GM12878 (cell line): ENCODE measurements around the gene IQGAP1. TPM values are rescaled to one million over a fixed set of nuclear protein-coding genes. Genes with fewer than 3 reads are reported as not detected.

Experiments
- ATAC-seq: fragments of 200-7000 bp; cut with Tn5 transposase; 3 replicates; pipeline ENCODE4 v1.9.1; 2020; ENCODE audit warnings: mild to moderate bottlenecking, moderate library complexity
- BruUV-seq: library from RNA; stranded (reverse); fragments of 400-500 nt; replicated peaks from 2 replicates; lab custom pipeline; 2021; lab: Mats Ljungman, UMichigan
- CTCF ChIA-PET: fragments of 300-600 bp; sonication (Branson Sonifier 250); formaldehyde crosslinking; extraction: SDS; loops from one replicate; lab custom pipeline; 2021; ENCODE audit warnings: inconsistent platforms; lab: Yijun Ruan, JAX
- POLR2A ChIA-PET: fragments of 350-600 bp; formaldehyde crosslinking; extraction: SDS; loops from one replicate; lab custom pipeline; 2021; ENCODE audit warnings: inconsistent platforms; lab: Charles Lee
- RAD21 ChIA-PET: fragments of 300-600 bp; sonication (Branson Sonifier 250); formaldehyde crosslinking; loops from one replicate; lab custom pipeline; 2023; ENCODE audit warnings: antibody characterized with exemption; ENCODE audit not compliant: unreplicated experiment; lab: Charles Lee
- SMC1A ChIA-PET: fragments of 300-600 bp; sonication (Branson Sonifier 250); formaldehyde crosslinking; loops from one replicate; lab custom pipeline; 2023; ENCODE audit not compliant: unreplicated experiment, uncharacterized antibody; lab: Charles Lee
- DNase-seq: peaks from one replicate; pipeline ENCODE4 v3.0.0-alpha.2; 2011; ENCODE audit warnings: low read depth, low spot score
- FAIRE-seq: peaks from 3 replicates; lab custom pipeline; 2011; peaks lifted over from hg19 to GRCh38; lab: Jason Lieb, UNC
- H2AFZ ChIP-seq: 2 replicates; pipeline ENCODE4 v1.6.0; 2011; ENCODE audit warnings: low read depth, low read length, control low read depth; ENCODE audit not compliant: control insufficient read depth
- H3K27ac ChIP-seq: 2 replicates; pipeline ENCODE4 v1.5.1; 2011; ENCODE audit warnings: control low read depth; ENCODE audit not compliant: control insufficient read depth, insufficient read depth
- H3K27me3 ChIP-seq, 2 experiments: replicated peaks in 1 of 2; 2 replicates each; pipeline versions ENCODE4 v1.6.0 to v1.6.1; 2011; ENCODE audit warnings: low read length in 1 of 2; ENCODE audit not compliant: control insufficient read depth in 2 of 2, insufficient read depth in 2 of 2
- H3K36me3 ChIP-seq, 2 experiments: 2 replicates each; pipeline ENCODE4 v1.5.1; 2011; ENCODE audit warnings: low read length in 1 of 2; ENCODE audit not compliant: control insufficient read depth in 2 of 2, insufficient read depth in 2 of 2
- H3K4me1 ChIP-seq: 2 replicates; pipeline ENCODE4 v1.6.1; 2011; ENCODE audit warnings: mild to moderate bottlenecking, low read length, moderate library complexity, mixed read lengths; ENCODE audit not compliant: control insufficient read depth, insufficient read depth
- H3K4me2 ChIP-seq: 2 replicates; pipeline ENCODE4 v1.6.0; 2011; ENCODE audit warnings: control low read depth; ENCODE audit not compliant: control insufficient read depth, insufficient read depth
- H3K4me3 ChIP-seq: fragments of 200-600 bp; sonication (generic); 2 replicates; pipeline ENCODE4 v1.5.1; 2016
- H3K79me2 ChIP-seq: 2 replicates; pipeline ENCODE4 v1.6.0; 2011; ENCODE audit warnings: low read length; ENCODE audit not compliant: control insufficient read depth, insufficient read depth
- H3K9ac ChIP-seq: 2 replicates; pipeline ENCODE4 v1.8.0; 2011; ENCODE audit warnings: low read length, control low read depth, mixed read lengths; ENCODE audit not compliant: control insufficient read depth, insufficient read depth
- H3K9me3 ChIP-seq: replicated peaks from 3 replicates; pipeline ENCODE4 v1.5.1; 2011; ENCODE audit warnings: mild to moderate bottlenecking, low read length; ENCODE audit not compliant: control insufficient read depth, insufficient read depth
- H4K20me1 ChIP-seq: 2 replicates; pipeline ENCODE4 v1.6.0; 2011; ENCODE audit not compliant: control insufficient read depth, insufficient read depth
- ASH2L ChIP-seq: fragments of 300-600, 200-600 bp; sonication (generic); IDR thresholded peaks from 2 replicates; pipeline ENCODE4 v1.6.1; 2017; ENCODE audit warnings: low read depth, mild to moderate bottlenecking, borderline replicate concordance
- ESRRA ChIP-seq: IDR thresholded peaks from 2 replicates; pipeline ENCODE4 v1.6.1; 2012; ENCODE audit warnings: mild to moderate bottlenecking, low read length, improper control_type of control experiment
- HDAC2 ChIP-seq: fragments of 200-600 bp; sonication (generic); IDR thresholded peaks from 2 replicates; pipeline ENCODE4 v1.6.1; 2017
- HDAC6 ChIP-seq: fragments of 200-600 bp; sonication (generic); IDR thresholded peaks from one replicate; pipeline ENCODE4 v1.8.0; 2017; ENCODE audit warnings: antibody characterized with exemption; ENCODE audit not compliant: unreplicated experiment
- KAT2A ChIP-seq: conservative IDR thresholded peaks from 2 replicates; pipeline ENCODE4 v1.6.1; 2011; ENCODE audit warnings: low read depth, low read length; ENCODE audit not compliant: control insufficient read depth
- POLR2A ChIP-seq: IDR thresholded peaks from 2 replicates; pipeline ENCODE4 v1.6.1; 2011; ENCODE audit warnings: low read depth, mild to moderate bottlenecking, low read length
- RCOR1 ChIP-seq: conservative IDR thresholded peaks from 2 replicates; pipeline ENCODE4 v1.6.1; 2012; ENCODE audit warnings: low read depth, low read length, improper control_type of control experiment
- SMAD1 ChIP-seq: fragments of 450-650 bp; IDR thresholded peaks from 2 replicates; pipeline ENCODE4 v1.6.1; 2018; ENCODE audit warnings: mild to moderate bottlenecking, low read depth; ENCODE audit not compliant: partially characterized antibody
- SPI1 ChIP-seq: IDR thresholded peaks from 2 replicates; pipeline ENCODE4 v1.6.1; 2011; ENCODE audit warnings: low read depth, mild to moderate bottlenecking, low read length, moderate library complexity, borderline replicate concordance; ENCODE audit not compliant: insufficient read depth
- STAT1 ChIP-seq: fragments of 450-650 bp; conservative IDR thresholded peaks from 2 replicates; pipeline ENCODE4 v1.6.1; 2014; ENCODE audit warnings: antibody characterized with exemption, mild to moderate bottlenecking
- ZNF207 ChIP-seq: fragments of 450-650 bp; IDR thresholded peaks from 2 replicates; pipeline ENCODE4 v1.6.1; 2014; ENCODE audit warnings: antibody characterized with exemption, mild to moderate bottlenecking, borderline replicate concordance
- ZSCAN29 ChIP-seq: fragments of 450-650 bp; IDR thresholded peaks from 2 replicates; pipeline ENCODE4 v1.6.1; 2017; ENCODE audit warnings: mild to moderate bottlenecking, moderate library complexity
- ZZZ3 ChIP-seq: IDR thresholded peaks from 2 replicates; pipeline ENCODE4 v1.6.1; 2011; ENCODE audit warnings: low read depth; ENCODE audit not compliant: control insufficient read depth, insufficient read length
- WGBS: methylation state at CpG from one replicate; pipeline ENCODE4 v1.1.6; 2016; ENCODE audit warnings: low lambda C conversion rate; ENCODE audit not compliant: insufficient replicate concordance, insufficient coverage; ENCODE audit errors: missing lambda C conversion rate; 5-methylcytosine and 5-hydroxymethylcytosine counted together
- in situ Hi-C: fragments of 300-500 bp; cut with MboI; formaldehyde crosslinking; loops from 9 replicates; pipeline ENCODE4 v1.14.3; 2018; ENCODE audit warnings: mixed read lengths
- intact Hi-C: fragments of 100-400 bp; cut with micrococcal nuclease; formaldehyde crosslinking; loops from one replicate; pipeline ENCODE4 v1.14.2; 2022; ENCODE audit not compliant: unreplicated experiment
- polyA plus RNA-seq, 11 experiments: library from polyadenylated mRNA; depleted of rRNA in 4 of 11; unstranded in 6 of 11; stranded (reverse) in 5 of 11; fragments of >200 nt; fragmentation: Nextera tagmentation in 4 of 11; fragmentation: Illumina TruSeq in 1 of 11; extraction: Ambion mirVana in 4 of 11; extraction: Trizol in 1 of 11; gene quantifications; 1 replicate in 1 of 11; 2 replicates in 10 of 11; pipeline versions ENCODE4 v1.2.1 to v1.2.3, GENCODE V29; 2011 to 2016; ENCODE audit warnings: inconsistent platforms in 2 of 11, missing spikeins in 2 of 11, low read depth in 1 of 11
- total RNA-seq, 4 experiments: library from RNA; depleted of rRNA in 3 of 4; stranded (reverse); fragments of >200 nt in 3 of 4; fragmentation: Illumina TruSeq in 1 of 4; extraction: Trizol in 1 of 4; gene quantifications; 2 replicates each; pipeline versions ENCODE4 v1.2.1 to v1.2.3, GENCODE V29; 2013 to 2021
- TF ChIP-seq, protein P1 (sequence below): fragments of 450-650 bp; IDR thresholded peaks from 2 replicates; pipeline ENCODE4 v1.6.1; 2018; ENCODE audit warnings: mild to moderate bottlenecking, low read depth, moderate library complexity; ENCODE audit not compliant: partially characterized antibody
- TF ChIP-seq, protein P2 (sequence below): IDR thresholded peaks from 2 replicates; pipeline ENCODE4 v1.6.1; 2011; ENCODE audit warnings: borderline replicate concordance, low read depth, mild to moderate bottlenecking, moderate library complexity, low read length; ENCODE audit not compliant: insufficient read depth, poor library complexity, severe bottlenecking

The IQGAP1 gene
- total and polyA plus RNA-seq, 10 of the 15 experiments (the other 5 are each of a cell fraction or from before 2014, with no cell fraction given), result 65.2 to 250 (median 112) TPM

DNA sequence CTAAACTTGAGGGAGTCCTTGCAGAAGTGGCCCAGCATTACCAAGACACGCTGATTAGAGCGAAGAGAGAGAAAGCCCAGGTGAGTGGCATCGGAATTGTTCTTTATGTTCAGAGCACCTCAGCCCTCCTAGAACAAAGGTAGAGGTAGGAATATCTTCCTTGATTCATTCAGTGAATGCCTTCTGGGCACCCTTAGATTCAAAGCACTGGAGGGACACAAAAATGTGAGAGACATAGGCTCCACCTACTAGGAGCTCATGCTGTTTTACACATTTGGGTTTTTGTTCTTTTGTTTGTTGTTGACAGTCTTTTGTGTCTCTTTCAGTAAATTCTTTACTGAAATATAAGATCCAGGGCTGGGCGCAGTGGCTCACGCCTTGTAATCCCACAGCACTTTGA, 68.2 kb downstream of the IQGAP1 start:
- CTCF ChIA-PET, result interaction anchor here (0.6 to 0.7 kb wide), 3 partner anchors 45 to 148 kb away, joined by 3 read pairs; no protein-coding TSS in a partner anchor

More for the DNA sequence above, 68.2 kb downstream of the IQGAP1 start:
- in situ Hi-C loops (no loop called here), intact Hi-C loops (no loop called here)
- ATAC-seq, result no peak
- Histone ChIP-seq H3K27ac (no peak overlapping the region), H3K4me2 (no peak overlapping the region), H4K20me1 (no peaks in the 10 kb centered on the region), H3K4me1 (no peaks in the 10 kb centered on the region), H3K9me3 (no peaks in the 10 kb centered on the region), H3K9ac (no peak overlapping the region), H3K36me3 (peaks cover 9 to 45% of the 10 kb centered on the region in 2 experiments), H3K4me3 (no peak overlapping the region), H3K79me2 (no peaks in the 10 kb centered on the region), H2AFZ (no peak overlapping the region)
- 97% methylated on average over 5 of the region's 5 CpGs for whole genome bisulfite sequencing
- no peak for FAIRE-seq
- RAD21 ChIA-PET, result no interaction called here
- POLR2A ChIA-PET, result no interaction called here
- no peak for DNase-seq
- no TSS peak for BruUV-seq
- SMC1A ChIA-PET, result no interaction called here
- TF ChIP-seq ZSCAN29, result no peak
- TF ChIP-seq ZNF207, result no peak
- TF ChIP-seq ESRRA, result no peak
- no peak for TF ChIP-seq HDAC6
- no peak for TF ChIP-seq ASH2L
- no peak for TF ChIP-seq SPI1
- TF ChIP-seq, protein P1, sequence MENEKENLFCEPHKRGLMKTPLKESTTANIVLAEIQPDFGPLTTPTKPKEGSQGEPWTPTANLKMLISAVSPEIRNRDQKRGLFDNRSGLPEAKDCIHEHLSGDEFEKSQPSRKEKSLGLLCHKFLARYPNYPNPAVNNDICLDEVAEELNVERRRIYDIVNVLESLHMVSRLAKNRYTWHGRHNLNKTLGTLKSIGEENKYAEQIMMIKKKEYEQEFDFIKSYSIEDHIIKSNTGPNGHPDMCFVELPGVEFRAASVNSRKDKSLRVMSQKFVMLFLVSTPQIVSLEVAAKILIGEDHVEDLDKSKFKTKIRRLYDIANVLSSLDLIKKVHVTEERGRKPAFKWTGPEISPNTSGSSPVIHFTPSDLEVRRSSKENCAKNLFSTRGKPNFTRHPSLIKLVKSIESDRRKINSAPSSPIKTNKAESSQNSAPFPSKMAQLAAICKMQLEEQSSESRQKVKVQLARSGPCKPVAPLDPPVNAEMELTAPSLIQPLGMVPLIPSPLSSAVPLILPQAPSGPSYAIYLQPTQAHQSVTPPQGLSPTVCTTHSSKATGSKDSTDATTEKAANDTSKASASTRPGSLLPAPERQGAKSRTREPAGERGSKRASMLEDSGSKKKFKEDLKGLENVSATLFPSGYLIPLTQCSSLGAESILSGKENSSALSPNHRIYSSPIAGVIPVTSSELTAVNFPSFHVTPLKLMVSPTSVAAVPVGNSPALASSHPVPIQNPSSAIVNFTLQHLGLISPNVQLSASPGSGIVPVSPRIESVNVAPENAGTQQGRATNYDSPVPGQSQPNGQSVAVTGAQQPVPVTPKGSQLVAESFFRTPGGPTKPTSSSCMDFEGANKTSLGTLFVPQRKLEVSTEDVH, result no peak
- no peak for TF ChIP-seq RCOR1
- no peak for TF ChIP-seq POLR2A
- no peak for TF ChIP-seq HDAC2
- TF ChIP-seq, protein P2, sequence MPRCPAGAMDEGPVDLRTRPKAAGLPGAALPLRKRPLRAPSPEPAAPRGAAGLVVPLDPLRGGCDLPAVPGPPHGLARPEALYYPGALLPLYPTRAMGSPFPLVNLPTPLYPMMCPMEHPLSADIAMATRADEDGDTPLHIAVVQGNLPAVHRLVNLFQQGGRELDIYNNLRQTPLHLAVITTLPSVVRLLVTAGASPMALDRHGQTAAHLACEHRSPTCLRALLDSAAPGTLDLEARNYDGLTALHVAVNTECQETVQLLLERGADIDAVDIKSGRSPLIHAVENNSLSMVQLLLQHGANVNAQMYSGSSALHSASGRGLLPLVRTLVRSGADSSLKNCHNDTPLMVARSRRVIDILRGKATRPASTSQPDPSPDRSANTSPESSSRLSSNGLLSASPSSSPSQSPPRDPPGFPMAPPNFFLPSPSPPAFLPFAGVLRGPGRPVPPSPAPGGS, result no peak
- no peak for TF ChIP-seq STAT1
- no peak for TF ChIP-seq ZZZ3
- no peak for TF ChIP-seq SMAD1
- no peak for TF ChIP-seq KAT2A
- TF ChIP-seq, all 136 proteins: peak for 0
- H3K27me3 ChIP-seq, result no peaks in the 10 kb centered on the region
